ENCODE measurements around the gene ROR1. TPM values are rescaled to one million over a fixed set of nuclear protein-coding genes. Genes with fewer than 3 reads are reported as not detected.

Gene ROR1
- total and polyA plus RNA-seq, 2 of the 13 experiments (the other 11 are each of a cell fraction or from before 2014, with no cell fraction given): 0.58 to 2.3 TPM

GRCh38 chr1:63975481-63975880 is 201.7 kb downstream of the ROR1 start:
- ChIA-PET CTCF (ENCODE audit: low intra/inter-chr PET ratio, low total read pairs) (no interaction called here), POLR2A (no interaction called here)
- no peak for ATAC-seq
- H3K4me2 ChIP-seq (ENCODE audit: low read depth, low read length): no peak overlapping the region
- no peak overlapping the region for H3K4me3 ChIP-seq (replicated peaks in 1 of 3; ENCODE audit: insufficient read depth in 1 of 3, low read depth in 2 of 3, low read length in 3 of 3)
- TF ChIP-seq ARID4A (CRISPR knock-in tag; IDR thresholded peaks at IDR 0.05; ENCODE audit: borderline replicate concordance) (no peak), JARID2 (CRISPR knock-in tag; IDR thresholded peaks at IDR 0.05; ENCODE audit: insufficient replicate concordance) (no peak), GATA4 (IDR thresholded peaks at IDR 0.05; ENCODE audit: borderline replicate concordance, low read depth) (no peak), NFKBIZ (CRISPR knock-in tag; IDR thresholded peaks at IDR 0.05) (no peak), ELF4 (CRISPR knock-in tag; IDR thresholded peaks at IDR 0.05; ENCODE audit: borderline replicate concordance) (no peak), ZBTB4 (CRISPR knock-in tag; IDR thresholded peaks at IDR 0.05; ENCODE audit: borderline replicate concordance) (no peak), ZBTB33 (CRISPR knock-in tag; IDR thresholded peaks at IDR 0.05) (no peak), ZNF234 (CRISPR knock-in tag; conservative IDR thresholded peaks at IDR 0.05) (no peak), NFIC (IDR thresholded peaks at IDR 0.05; ENCODE audit: low read length) (no peak), ZBTB7A (CRISPR knock-in tag; IDR thresholded peaks at IDR 0.05) (no peak), ZUFSP (CRISPR knock-in tag; IDR thresholded peaks at IDR 0.05; ENCODE audit: borderline replicate concordance) (no peak), ZNF292 (CRISPR knock-in tag; IDR thresholded peaks at IDR 0.05; ENCODE audit: borderline replicate concordance, low read depth) (no peak)
- 68% methylated on average over 7 of the region's 7 CpGs for WGBS (ENCODE audit: low lambda C conversion rate)
- no peak for FAIRE-seq
- intact Hi-C loops (cut with micrococcal nuclease; ENCODE audit: unreplicated experiment) (no loop called here), in situ Hi-C loops (cut with HindIII; ENCODE audit: extremely low pct_ligation_motif_present, low pct_unique_long_range_greater_than_20kb) (no loop called here)
- H3K27me3 ChIP-seq (ENCODE audit: control insufficient read depth in 1 of 2, insufficient read depth in 2 of 2, low read length in 2 of 2): no peaks in the 10 kb centered on the region
- no peaks in the 10 kb centered on the region for H3K36me3 ChIP-seq (replicated peaks in 1 of 2; ENCODE audit: control insufficient read depth in 1 of 2, insufficient read depth in 2 of 2, low read length in 2 of 2)
- no peaks in the 10 kb centered on the region for H4K20me1 ChIP-seq (ENCODE audit: insufficient read depth, low read length)
- no peaks in the 10 kb centered on the region for H3K79me2 ChIP-seq (ENCODE audit: insufficient read depth, low read length)
- H3K27ac ChIP-seq (ENCODE audit: extremely low read length, insufficient read depth, low read length): no peak overlapping the region
- no peak for DNase-seq (ENCODE audit: low spot score)
- no peaks in the 10 kb centered on the region for H3K4me1 ChIP-seq (ENCODE audit: insufficient read depth, low read length)
- no peak overlapping the region for H2AFZ ChIP-seq (ENCODE audit: low read length)
- no peak overlapping the region for H3K9ac ChIP-seq (ENCODE audit: insufficient read depth, low read depth, low read length)
- H3K9me3 ChIP-seq (ENCODE audit: low read length): no peaks in the 10 kb centered on the region
- BruUV-seq (replicated peaks): no TSS peak

Data from HepG2 (cell line).